CD4-positive, alpha-beta T cell treated with Interleukin-15 for 4 hours (primary cell): ENCODE results near the gene MANSC4.

ENCODE experiments used
- DNase-seq: peaks from one replicate; pipeline ENCODE4 v3.0.0-alpha.2; 2020; ENCODE audit warnings: low spot score

MANSC4 gene

DNA sequence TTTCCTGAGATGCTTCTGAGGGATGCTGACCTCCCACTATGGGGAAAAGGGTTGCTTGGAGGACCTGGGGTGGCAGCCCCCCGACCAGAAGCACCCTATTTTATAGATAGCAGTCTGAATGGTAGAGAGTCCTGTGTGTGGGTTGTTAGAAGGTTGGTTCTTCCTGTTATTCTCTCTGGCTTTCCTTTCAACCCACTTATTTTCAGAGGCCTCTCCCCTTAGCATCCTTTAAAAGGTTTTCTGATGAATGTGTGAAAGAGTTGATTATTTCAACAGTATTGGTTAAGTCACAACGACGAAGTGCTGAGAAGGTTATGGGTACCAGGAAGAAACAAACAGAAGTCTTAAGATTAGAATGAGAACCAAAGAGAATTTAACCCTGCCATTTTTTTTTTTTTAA lies 20.8 kb upstream of the MANSC4 start:
- no peak for DNase-seq

DNA sequence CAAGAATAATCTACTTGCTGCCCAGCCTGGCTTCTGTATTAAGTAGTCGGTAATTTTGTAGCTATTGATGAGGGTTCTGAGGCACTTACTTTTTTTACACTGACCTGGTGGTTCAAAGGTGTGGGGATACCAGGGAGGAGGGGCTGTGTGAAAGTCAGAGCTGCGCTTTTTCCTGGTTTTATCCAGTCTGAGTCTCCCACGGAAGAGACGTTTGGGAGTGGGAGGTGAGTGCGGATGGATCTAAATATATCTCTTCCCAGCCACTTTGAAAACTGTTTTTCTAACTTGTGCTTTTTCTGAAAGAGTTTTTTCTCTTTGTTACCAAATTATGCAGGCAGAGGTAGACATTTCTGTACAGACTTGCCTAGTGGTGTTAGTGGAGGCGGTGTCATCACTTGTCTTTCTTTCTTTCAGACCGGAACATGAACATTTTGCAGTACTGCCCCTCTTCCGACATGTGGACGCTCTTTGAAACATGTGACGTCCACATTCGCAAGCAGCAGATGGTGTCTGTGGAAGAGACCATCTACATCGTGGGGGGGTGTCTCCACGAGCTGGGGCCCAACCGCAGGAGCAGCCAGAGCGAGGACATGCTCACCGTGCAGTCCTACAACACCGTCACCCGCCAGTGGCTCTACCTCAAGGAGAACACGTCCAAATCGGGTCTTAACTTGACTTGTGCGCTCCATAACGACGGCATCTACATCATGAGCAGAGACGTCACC lies 17.4 kb upstream of the MANSC4 start:
- DNase-seq, result no peak

DNA sequence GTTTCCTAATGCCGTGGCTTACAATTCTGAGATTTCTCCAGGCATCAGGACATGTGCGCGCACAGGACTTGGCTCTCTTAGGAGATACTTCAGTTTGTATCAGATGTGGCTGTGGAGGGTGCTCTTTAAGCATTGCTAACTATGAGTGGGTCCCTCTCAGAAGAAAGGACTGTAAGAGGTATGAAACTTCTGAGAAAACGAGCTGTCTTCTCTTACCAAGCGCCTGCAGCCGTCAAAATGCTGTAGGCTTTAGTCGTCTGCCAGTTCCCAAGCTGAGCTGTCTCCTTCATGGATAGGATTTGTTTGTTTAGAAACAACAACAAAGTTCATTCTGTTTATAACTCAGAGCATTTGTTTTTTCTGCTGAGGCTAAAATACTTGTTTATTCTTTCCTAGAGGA lies 16.1 kb upstream of the MANSC4 start:
- no peak for DNase-seq

DNA sequence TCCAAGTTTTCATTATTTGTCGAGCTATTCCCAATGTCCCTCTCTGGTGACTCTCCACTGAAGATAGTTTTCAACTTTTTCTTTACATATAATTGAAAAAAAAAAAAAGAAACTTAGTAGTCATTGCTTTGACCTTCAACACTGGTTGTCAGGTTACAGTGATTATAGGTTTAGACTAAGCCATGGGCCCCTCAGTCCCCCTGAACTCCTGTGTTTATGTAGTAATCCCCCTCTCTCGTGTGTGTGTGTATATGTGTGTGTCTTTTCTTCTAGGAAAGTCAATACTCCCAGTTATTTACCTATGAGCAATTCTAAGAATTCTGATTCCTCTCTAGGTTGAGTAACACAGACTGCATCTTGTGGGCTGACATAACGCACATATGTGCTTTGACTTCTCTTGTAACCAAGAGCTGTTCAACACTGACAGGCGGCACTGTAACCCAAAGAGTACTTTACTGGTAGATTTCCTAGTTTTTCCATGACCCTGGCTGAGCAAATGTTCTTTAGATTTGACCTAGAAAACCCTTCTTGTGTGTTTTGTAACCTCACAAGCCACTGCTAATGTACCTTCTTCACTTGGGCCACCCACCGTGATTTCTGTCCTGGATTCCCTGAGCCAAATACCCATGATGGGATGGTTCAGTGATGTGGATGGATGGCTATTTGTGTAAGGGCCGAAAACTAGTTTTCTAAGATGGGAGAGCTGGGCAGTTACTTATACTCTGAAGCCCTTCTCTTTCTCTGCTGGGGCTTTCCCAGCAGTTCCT lies 15.0 kb upstream of the MANSC4 start:
- peak; percentile 18 for DNase-seq

DNA sequence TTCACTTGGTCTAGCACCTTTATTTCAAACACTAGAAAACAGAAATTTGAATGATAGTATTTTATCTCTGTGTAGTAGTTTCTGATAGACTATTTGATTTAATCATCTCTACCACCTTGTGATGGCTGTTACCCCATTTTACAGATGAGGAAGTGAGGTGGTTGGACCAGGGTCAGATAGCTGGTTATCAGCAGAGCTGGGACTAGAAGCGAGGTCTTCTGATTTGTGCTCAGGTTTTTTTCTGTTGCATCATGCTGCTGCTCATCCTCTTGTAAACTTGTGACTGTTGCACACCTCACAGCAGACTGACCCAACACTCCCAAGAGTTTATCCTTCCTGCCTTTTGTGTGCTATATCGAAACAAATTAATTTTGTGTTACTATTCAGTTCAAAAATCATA lies 10.1 kb upstream of the MANSC4 start:
- DNase-seq, result no peak

DNA sequence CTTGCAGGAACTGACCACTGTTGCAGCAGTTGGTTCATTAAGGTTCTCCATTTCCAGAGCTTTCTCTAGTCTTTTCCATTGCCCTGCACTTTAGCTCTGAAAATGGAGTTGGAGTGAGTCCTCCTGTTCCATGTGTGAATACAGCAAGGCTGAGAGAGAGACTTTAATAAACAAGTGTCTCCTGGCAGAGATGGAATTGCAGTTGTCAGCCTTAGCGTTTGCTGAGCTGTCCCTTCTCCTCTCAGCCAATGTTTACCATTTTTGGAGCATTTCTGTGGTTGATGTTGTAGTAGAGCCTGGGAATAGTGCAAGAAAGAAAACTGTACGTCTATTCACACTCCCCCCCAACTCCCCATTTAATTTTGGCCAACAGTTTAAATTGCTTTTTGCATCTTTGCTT lies 7.5 kb upstream of the MANSC4 start:
- DNase-seq, result no peak

DNA sequence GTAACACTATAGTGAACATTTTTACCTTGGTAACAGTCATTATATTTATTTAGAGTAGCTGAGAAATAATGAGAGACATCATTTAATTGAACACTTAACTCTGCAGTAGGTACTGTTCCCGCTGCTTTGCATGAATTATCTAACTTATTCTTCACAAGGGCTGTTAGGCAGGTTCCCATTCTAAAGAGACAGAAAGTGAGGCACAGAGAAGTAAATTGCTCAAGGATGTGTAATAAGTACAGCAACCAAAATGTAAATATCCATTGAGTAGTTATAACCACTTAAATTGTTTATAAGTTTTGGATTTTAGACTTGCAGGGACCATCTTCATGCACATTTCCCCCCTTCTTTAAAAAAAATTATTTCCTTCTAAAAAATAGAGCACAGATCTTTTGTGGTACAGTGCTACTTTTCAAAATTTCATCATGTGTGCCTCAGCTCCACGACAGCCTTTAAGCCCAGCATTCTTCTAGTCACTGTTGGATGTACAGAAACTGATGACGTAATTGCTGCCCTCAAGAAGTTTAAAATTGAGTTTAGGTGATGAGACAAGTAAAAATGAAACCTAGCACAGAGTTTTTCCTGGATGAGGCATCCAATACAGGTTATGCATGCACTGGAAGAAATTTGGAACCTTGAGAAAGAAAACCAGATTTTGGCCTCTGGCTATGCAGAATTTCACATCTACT lies 6.0 kb upstream of the MANSC4 start:
- no peak for DNase-seq

DNA sequence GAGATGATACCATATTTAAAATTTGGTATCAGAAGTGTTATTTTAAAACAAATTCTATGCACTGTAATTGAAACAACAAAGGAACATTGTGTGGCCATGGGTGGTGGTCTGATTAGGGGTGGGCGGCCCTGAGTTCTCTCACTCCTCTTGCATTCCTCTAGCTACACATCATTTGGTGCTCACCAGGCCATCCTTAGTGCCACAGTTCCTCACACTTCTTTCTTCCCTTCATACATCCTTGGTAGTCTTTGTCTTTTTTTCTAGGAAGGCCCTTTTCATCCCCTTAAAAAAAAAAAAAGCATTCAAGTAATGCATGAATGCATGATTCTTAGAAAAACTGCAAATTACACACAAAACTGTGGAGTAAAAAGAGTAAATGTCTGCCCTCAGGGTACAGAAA lies 2.4 kb upstream of the MANSC4 start:
- DNase-seq, result no peak

DNA sequence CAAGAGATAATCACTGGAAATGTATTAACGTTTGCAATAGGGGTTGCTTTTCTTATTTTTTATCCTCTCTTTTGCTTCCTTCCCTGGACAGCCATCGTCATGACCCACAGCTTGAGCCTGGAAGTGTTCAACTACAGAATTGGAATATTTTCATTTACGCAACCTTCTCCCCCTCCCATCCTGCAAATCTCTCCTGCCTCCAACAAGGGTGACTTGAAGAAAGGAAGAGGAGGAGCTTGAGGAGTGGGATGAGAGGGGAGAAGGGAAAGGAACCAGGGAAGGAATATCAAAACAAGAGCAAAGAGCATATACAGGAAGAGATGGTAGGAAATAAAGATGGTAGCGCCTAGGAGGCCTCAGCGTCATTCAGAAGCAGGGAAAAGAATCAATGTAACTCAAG lies 1.6 kb upstream of the MANSC4 start:
- no peak for DNase-seq

DNA sequence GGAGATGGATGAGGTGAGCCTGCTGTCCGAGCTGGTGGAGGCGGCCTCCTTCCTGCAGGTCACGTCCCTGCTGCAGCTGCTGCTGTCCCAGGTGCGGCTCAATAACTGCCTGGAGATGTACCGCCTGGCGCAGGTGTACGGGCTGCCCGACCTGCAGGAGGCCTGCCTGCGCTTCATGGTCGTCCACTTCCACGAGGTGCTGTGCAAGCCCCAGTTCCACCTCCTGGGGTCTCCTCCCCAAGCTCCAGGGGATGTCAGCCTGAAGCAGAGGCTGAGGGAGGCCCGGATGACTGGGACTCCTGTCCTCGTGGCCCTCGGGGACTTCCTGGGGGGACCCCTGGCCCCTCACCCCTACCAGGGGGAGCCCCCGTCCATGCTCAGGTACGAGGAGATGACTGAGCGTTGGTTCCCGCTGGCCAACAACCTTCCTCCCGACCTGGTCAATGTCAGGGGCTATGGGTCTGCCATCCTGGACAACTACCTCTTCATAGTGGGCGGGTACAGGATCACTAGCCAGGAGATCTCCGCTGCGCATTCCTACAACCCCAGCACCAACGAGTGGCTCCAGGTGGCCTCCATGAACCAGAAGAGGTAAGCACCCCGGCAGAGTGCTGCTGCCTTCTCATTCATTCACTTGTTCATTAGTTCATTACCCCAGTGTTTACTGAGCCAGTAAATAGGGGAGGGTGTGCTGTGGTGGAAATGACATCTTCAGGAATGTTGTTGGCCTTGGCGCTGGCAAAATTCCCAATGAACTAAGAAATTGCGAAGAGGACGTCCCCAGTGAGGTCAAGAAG lies 774 bp upstream of the MANSC4 start:
- DNase-seq, result peak; percentile 29

DNA sequence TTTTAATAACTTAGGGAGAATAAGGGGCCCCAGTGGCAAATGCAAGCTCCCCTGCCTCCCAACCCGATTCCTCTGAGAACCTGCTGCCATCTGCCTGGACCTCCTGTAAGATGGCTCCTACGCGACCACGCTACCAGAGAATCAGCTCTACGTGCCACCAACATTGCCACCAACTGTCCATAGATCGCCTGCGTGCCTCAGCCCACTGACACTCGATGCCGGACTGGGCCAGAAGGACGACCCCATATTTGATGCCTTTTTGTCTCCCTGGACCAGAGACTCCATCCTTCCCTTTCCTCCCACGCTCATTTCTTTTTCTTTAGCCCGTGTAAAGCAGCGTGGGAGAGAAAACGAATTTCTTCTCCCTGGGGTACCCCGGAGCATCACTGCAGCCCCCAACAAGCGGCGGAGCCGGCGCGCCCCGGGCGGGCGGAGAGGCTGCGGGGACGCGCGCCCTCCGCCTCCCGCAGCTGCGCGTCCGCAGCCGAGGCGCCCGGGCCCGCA lies 568 bp downstream of the MANSC4 start:
- no peak for DNase-seq

DNA sequence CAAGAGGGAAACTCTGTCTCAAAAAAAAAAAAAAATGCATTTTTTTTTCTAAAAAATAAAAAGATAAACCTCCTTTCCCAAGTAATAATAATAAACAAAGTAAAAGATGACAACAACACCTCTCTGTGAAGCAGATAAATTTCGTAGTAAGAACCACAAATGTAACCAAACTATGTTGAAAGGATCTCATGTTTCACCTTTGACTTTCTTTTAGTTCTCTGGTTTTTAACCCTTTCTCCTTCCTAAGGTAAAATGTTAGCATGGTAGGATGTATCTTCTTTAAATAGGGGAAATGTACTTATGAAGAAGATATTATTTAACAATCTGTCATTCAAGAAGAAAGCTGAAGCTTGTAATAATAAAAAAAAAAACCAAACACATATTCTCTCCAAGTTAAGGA lies 1.8 kb downstream of the MANSC4 start:
- DNase-seq, result no peak

DNA sequence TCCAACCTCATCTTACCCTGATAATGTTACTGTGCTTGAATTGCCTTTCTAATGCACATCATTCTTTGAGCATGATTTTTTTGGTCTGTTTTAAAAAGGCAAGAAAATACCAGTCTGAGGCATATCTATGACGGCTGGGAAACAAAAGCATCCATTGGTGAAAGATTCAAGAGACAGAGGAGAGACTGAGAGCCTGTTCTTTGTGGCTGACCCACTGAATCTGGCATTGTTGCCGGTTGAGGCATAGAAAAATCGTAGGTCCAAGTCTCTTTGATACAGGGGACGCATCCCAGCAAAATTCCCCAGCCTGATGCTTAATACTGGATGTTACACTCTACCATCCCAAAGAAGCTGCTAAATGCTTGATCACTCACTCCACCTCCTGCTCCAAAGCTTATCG lies 2.9 kb downstream of the MANSC4 start:
- DNase-seq, result no peak

DNA sequence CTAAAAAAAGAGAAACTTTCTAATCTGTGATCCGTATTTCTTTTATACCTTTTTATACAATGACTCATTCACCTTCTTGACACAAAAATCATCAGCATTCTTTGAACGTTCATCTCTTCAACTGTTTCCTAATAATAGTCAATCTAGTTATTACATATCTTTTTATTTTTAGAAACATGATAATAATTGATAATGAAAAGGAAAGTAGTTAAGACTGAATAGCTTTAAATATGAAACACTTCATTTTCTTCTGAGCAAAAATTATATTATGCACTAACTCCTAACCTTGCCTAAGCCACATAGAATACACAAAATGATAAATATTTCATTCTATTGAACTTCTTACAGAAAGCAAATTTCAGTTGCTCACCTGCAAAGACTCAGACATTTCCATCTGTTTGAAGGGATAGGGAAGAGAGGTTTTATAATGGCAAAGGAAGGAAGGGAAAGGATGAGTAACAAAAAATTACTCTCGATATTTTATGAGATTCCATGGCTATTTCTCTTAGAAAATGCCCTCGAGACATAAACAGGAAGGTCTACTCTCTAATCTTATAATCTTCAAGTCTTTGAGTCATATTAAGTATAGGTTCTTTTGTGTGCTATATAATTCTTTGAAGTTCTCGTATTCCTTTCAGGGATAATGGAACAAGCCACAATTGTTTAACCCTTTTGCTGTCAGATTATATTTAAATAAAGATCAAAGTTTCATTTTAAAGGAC lies 7.5 kb downstream of the MANSC4 start:
- no peak for DNase-seq

DNA sequence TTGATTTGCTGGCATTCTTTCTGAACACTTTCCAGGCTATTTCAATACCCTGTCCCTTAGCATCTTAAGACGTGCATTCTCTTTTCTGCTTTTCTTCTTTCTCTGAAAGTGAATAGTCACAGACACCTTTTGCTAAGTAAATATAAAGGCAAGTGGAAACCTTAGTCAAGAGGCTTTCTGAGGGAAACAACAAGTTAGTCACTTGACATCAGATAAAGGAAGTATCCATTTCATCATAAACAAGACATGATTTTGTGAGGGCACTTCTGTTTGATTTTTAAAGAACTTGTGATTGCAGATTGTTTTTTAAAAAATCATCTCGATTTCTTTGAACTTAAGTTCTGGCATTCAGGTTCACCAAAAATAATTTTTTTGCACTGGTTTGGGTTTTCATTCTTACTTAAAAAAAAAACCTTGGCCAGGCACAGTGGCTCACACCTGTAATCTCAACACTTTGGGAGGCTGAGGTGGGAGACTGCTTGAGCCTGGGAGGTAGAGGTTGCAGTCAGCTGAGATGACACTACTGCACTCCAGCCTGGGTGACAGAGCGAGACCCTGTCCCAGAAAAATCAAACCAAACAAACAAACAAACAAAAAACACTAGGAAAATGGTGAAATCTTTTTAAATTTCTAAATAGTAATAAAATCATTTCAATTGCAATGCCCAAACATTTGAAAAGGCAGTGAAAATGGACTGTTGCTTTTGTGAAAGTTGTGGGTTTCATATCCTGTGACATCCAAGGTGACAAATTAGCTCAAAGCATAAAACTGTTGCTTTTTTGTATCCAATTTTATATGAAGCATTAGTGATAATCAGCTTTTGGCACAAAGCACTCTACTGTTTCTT lies 8.3 kb downstream of the MANSC4 start:
- no peak for DNase-seq

DNA sequence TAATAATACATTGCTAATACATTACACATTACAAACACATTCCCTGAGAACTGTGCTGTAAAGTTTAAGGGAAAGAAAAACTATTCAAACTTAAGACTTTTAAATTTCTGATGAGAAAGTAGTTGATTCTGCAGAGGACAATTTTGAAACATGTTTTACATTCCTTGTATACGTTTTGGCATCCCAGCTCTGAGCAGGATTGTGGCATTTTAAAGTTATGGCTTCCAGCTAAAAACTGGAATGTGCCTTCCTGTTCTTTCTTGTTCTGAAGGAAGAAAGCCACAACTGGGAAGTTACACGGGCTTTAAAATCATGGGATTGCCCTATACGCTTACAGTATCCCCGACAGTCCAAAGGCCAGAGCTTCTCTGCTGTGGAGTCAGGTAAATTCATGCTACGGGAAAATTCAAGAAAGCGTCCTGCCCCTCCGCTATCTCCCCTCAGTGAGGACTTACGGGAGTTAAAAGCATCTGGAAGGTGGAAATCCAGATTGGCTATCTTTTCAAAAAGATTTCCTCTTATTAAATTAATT lies 10.8 kb downstream of the MANSC4 start:
- DNase-seq, result no peak

DNA sequence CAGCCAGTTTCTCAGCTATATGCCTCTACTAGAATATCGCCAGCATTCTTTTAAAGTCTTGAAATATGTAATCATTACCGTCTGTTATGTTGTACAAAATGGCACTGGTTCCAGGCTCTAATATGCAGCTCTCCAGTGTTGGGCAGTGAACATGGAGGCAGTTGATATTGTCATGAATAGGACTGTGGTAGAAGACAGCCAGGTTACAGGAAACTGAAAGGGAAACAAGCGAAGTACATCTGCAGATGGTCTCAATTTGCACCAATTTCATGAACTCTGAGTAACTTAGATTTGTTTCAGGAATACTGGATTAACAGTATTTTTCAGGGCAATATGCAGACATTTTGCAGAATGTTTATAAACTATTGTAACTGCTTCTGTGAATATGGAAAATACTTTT lies 13.4 kb downstream of the MANSC4 start:
- DNase-seq, result no peak

DNA sequence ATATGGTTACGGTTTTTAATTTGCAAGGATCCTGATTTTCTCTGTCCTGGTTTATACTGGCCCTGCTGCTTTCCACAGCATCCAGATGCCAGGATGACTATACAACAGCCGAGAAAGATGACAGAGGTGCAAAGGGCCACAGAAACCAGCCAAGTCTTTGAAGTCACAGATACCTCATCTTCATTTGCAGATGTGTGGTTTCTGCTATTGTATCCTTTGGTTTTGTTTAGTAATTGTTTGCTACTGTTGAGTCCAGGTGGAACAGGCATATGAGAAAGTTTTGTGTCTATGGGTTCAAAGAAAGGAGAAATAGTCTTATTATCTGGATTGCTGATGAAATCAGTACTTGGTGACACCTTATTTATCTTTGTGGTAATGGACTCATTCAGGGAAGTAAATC lies 17.3 kb downstream of the MANSC4 start:
- DNase-seq, result no peak

DNA sequence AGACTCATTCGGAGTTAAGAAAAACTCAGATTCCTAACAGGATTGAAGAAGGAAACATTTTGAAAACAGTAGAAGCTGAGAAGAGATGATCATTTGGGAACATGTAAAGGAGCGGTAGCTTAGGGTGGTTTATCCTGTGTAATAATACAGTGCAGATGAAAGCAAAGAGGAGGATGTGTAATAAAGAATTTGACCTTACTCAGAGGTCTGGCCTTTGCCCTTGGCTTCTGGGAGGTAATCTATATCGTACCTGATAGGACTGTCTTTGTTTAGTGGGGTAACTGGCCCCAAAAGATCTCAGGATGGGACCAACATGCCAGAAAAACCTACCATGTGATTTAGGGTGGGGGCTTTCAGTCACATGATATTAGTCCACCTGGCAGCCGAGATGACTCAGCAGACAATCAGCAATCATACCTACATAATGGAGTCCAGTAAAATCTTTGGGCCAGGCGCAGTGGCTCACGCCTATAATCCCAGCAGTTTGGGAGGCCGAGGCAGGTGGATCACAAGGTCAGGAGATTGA lies 23.3 kb downstream of the MANSC4 start:
- DNase-seq, result no peak

DNA sequence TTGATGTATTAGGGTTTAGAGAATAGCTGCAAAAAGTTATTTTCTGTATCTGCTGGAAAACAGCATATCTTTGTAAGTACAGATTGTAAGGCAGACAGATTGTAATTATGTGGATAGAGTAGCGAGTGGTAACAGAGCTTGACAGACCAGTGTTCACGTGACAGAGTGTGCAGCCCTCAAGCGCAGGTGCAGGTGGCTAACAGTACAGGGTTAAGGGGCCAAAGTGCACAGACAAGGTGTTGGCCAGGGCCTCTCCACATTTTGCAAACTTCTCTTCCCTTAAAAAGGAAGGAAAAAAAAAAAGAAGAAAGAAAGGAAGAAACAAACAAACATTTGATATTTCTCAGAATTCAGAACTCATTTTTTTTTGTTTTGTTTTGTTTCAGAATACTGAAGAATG lies 25.2 kb downstream of the MANSC4 start:
- DNase-seq, result no peak
